Vagina (tissue), 2 donors: ENCODE data around the gene KDM4D. TPM values are rescaled to one million over a fixed set of nuclear protein-coding genes. Genes with fewer than 3 reads are reported as not detected.

Source experiments
- DNase-seq, 2 donors: peaks; one replicate each; pipeline ENCODE4 v3.0.0-alpha.2; 2017; ENCODE audit errors: extremely low spot score in 2 of 2
- H3K27ac ChIP-seq: fragments of 200-600 bp; sonication (generic); one replicate; pipeline ENCODE4 v1.5.1; 2019
- H3K27me3 ChIP-seq: fragments of 200-600 bp; sonication (generic); one replicate; pipeline ENCODE4 v1.5.1; 2019
- H3K36me3 ChIP-seq, 2 donors: fragments of 200-600 bp; sonication (generic); one replicate each; pipeline ENCODE4 v1.5.1; 2017 to 2019
- H3K4me1 ChIP-seq: fragments of 200-600 bp; sonication (generic); one replicate; pipeline ENCODE4 v1.5.1; 2019
- H3K4me3 ChIP-seq, 2 donors: fragments of 200-600 bp; sonication (generic); 1 replicate in 1 of 2; 2 replicates in 1 of 2; pipeline ENCODE4 v1.5.1; 2016 to 2019
- H3K9me3 ChIP-seq: fragments of 200-600 bp; sonication (generic); one replicate; pipeline ENCODE4 v1.5.1; 2019
- CTCF ChIP-seq, 3 experiments: fragments of 450-650 bp in 2 of 3; fragments of 200-600 bp in 1 of 3; sonication (generic) in 1 of 3; IDR thresholded peaks; one replicate each; pipeline ENCODE4 v1.5.1; 2017 to 2019; ENCODE audit warnings: antibody characterized with exemption in 3 of 3, mild to moderate bottlenecking in 2 of 3, moderate library complexity in 2 of 3
- POLR2A ChIP-seq, 2 donors: fragments of 450-650 bp; IDR thresholded peaks; one replicate each; pipeline ENCODE4 v1.6.1; 2017; ENCODE audit warnings: antibody characterized with exemption in 2 of 2, mild to moderate bottlenecking in 2 of 2, moderate library complexity in 2 of 2
- POLR2AphosphoS5 ChIP-seq, 2 donors: sonication (generic); formaldehyde crosslinking; IDR thresholded peaks; one replicate each; pipeline ENCODE4 v1.9.0; 2017; ENCODE audit warnings: antibody characterized with exemption in 2 of 2, mild to moderate bottlenecking in 2 of 2, low read depth in 1 of 2; ENCODE audit not compliant: insufficient read depth in 1 of 2
- intact Hi-C: fragments of 100-400 bp; cut with DNase I; formaldehyde crosslinking; loops from one replicate; pipeline ENCODE4 v1.15.1; 2023
- total RNA-seq: library from RNA; depleted of rRNA; stranded (reverse); fragments of >200 nt; gene quantifications from one replicate; pipeline ENCODE4 v1.2.3, GENCODE V29; 2016

The KDM4D gene
- total RNA-seq, 1 donor from 2014 or later: 0.25 TPM

- DNase-seq: peak in 1 of 2 donors; percentile 88
- Histone ChIP-seq H3K4me3 (no peak overlapping the region), H3K9me3 (no peaks in the 10 kb centered on the region), H3K4me1 (peaks cover 20% of the 10 kb centered on the region), H3K27me3 (no peaks in the 10 kb centered on the region), H3K36me3 (no peaks in the 10 kb centered on the region), H3K27ac (peak overlapping the region; percentile 37)
- intact Hi-C loops: no loop called here
- TF ChIP-seq POLR2AphosphoS5 (IDR thresholded peaks at IDR 0.05; ENCODE audit: insufficient read depth in 1 of 2, low read depth in 1 of 2) (no peak), CTCF (IDR thresholded peaks at IDR 0.05) (no peak), POLR2A (IDR thresholded peaks at IDR 0.05) (no peak)
These were observed 40.0 kb upstream of the KDM4D start for GRCh38 chr11:94933223-94934130.

- no peaks in the 10 kb centered on the region for H3K27me3 ChIP-seq
- no peak for TF ChIP-seq POLR2A (IDR thresholded peaks at IDR 0.05)
- TF ChIP-seq POLR2AphosphoS5 (IDR thresholded peaks at IDR 0.05; ENCODE audit: insufficient read depth in 1 of 2, low read depth in 1 of 2): no peak
- TF ChIP-seq CTCF (IDR thresholded peaks at IDR 0.05): no peak
- DNase-seq: no peak
These were observed 39.1 kb upstream of the KDM4D start for GRCh38 chr11:94934362-94934761.

GRCh38 chr11:94934846-94935245 lies 38.7 kb upstream of the KDM4D start:
- Histone ChIP-seq H3K4me1 (peaks cover 23% of the 10 kb centered on the region), H3K9me3 (no peaks in the 10 kb centered on the region), H3K27ac (peak overlapping the region; percentile 37), H3K36me3 (no peaks in the 10 kb centered on the region), H3K4me3 (no peak overlapping the region), H3K27me3 (no peaks in the 10 kb centered on the region)
- intact Hi-C loops: no loop called here
- no peak for TF ChIP-seq POLR2A (IDR thresholded peaks at IDR 0.05)
- TF ChIP-seq POLR2AphosphoS5 (IDR thresholded peaks at IDR 0.05; ENCODE audit: insufficient read depth in 1 of 2, low read depth in 1 of 2): no peak
- TF ChIP-seq CTCF (IDR thresholded peaks at IDR 0.05): no peak
- no peak for DNase-seq

More at GRCh38 chr11:94934362-94934761, 39.1 kb upstream of the KDM4D start:
- Histone ChIP-seq H3K4me1 (peaks cover 21% of the 10 kb centered on the region), H3K4me3 (no peak overlapping the region), H3K9me3 (no peaks in the 10 kb centered on the region), H3K27ac (peak overlapping the region; percentile 37), H3K36me3 (no peaks in the 10 kb centered on the region)
- intact Hi-C loops: no loop called here

- no peak overlapping the region for H3K4me3 ChIP-seq
- H3K36me3 ChIP-seq: no peaks in the 10 kb centered on the region
- H3K27ac ChIP-seq: no peak overlapping the region
- TF ChIP-seq POLR2AphosphoS5 (IDR thresholded peaks at IDR 0.05; ENCODE audit: insufficient read depth in 1 of 2, low read depth in 1 of 2) (peak in 1 of 2 donors; percentile 34), POLR2A (IDR thresholded peaks at IDR 0.05) (no peak), CTCF (IDR thresholded peaks at IDR 0.05) (no peak)
- no peaks in the 10 kb centered on the region for H3K9me3 ChIP-seq
- peaks cover 23% of the 10 kb centered on the region for H3K4me1 ChIP-seq
- no peaks in the 10 kb centered on the region for H3K27me3 ChIP-seq
- DNase-seq: no peak
- intact Hi-C loops: no loop called here
These were observed 35.1 kb upstream of the KDM4D start for GRCh38 chr11:94938095-94939055.
